GM23248 (cell line): ENCODE results near the gene CAMTA1.

Source experiments
- EZH2 ChIP-seq: fragments of 200-600 bp; sonication (generic); IDR thresholded peaks from 2 replicates; pipeline ENCODE4 v1.6.1; 2018; ENCODE audit warnings: antibody characterized with exemption, mild to moderate bottlenecking; ENCODE audit not compliant: insufficient read depth, poor library complexity, severe bottlenecking
- EZH2phosphoT487 ChIP-seq: fragments of 200-600 bp; sonication (generic); IDR thresholded peaks from 2 replicates; pipeline ENCODE4 v1.6.1; 2018; ENCODE audit warnings: antibody characterized with exemption, moderate library complexity, mild to moderate bottlenecking, low read depth; ENCODE audit not compliant: insufficient read depth

DNA sequence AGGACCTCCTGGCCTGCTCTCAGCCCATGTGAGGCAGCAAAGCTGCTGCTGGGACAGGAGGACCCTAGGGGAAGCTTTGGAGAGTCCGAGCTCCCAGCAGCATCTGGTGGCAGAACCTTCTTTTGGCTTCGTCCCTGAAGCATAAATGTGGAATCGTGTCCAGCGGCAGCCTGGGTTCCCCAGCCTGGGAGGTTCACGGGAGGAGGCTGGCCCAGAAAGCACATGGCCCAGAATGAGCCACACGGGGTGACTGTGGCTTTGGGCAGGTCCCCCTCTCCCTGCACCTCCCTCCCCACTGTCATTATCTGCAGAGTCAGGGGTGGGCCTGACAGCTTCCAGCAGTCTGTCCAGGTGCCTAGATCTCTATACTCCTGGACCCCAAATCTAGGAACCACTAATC is 667.8 kb downstream of the CAMTA1 start:
- TF ChIP-seq EZH2 (no peak), EZH2phosphoT487 (no peak)
